GM18858 (cell line): ENCODE data around the gene AMZ1.
"Not testable (repeated sequence)": the region's sequence is repeated elsewhere in the genome, so short reads cannot be mapped to it uniquely, and the experiment has no call there.

Experiments used
- ATAC-seq: cut with Tn5 transposase; IDR thresholded peaks from one replicate; pipeline ENCODE4 v1.9.1; 2021; ENCODE audit not compliant: unreplicated experiment

Gene AMZ1

DNA sequence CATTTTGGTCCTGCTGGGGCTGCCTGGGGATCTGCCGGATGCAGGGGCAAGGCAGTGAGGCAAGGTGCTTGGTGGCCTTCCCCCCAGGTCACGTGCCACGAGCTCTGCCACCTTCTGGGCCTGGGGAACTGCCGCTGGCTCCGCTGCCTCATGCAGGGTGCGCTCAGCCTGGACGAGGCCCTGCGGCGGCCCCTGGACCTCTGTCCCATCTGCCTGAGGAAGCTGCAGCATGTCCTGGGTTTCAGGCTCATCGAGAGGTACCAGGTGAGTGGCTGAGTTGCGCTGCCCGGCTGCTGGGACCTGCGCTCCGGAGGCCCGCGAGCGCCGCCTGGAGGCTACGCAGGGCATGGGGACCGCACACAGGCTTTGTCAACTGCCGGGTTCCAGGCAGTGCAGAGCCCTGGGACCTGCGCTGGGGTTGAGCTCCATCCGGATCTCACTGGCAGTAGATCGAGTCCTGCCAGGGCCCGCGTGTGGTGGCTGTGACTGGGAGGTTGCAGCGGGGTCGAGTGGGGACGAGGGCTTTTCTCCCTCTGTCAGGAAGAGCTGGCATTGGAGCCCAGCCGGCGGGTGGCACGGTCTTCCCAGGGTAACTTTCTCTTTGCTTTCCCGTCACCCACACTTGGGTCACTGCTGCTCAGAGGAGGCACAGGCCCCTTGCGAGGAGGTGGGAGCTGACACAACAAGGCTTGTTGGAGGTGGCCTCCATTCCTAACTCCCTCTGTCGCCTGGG lies 21.7 kb downstream of the AMZ1 start:
- peak; percentile 74 for ATAC-seq

GRCh38 chr7:2710286-2710655 lies 22.3 kb downstream of the AMZ1 start:
- no peak for ATAC-seq

GRCh38 chr7:2710901-2711551 lies 23.0 kb downstream of the AMZ1 start:
- ATAC-seq = peak; percentile 32

DNA sequence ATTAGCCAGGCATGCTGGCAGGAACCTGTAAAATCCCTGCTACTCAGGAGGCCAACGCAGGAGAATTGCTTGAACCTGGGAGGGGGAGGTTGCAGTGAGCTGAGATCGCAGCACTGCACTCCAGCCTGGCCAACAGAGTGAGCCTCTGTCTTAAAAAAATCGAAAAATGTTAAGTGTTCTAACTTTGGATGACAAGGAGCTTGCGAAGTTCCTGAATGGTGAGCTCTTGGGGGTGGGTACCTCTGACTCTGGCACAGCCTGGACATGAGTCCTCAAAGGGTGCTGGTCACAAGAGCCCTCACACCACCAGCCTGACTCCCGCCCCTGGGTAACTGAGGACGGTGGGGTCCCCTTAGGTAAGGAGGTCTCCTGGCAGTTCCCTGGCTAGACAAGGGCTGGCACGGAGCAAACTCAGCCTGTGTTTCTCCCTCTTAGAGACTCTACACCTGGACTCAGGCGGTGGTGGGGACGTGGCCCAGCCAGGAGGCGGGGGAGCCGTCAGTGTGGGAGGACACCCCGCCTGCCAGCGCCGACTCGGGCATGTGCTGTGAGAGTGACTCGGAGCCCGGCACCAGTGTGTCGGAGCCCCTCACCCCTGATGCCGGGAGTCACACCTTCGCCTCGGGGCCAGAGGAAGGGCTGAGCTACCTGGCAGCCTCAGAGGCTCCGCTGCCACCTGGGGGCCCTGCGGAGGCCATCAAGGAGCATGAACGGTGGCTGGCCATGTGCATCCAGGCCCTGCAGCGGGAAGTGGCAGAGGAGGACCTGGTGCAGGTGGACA lies 24.1 kb downstream of the AMZ1 start:
- no peak for ATAC-seq

GRCh38 chr7:2713370-2713769 lies 25.4 kb downstream of the AMZ1 start:
- ATAC-seq = no peak

GRCh38 chr7:2713978-2714377 lies 26.0 kb downstream of the AMZ1 start:
- ATAC-seq = no peak

DNA sequence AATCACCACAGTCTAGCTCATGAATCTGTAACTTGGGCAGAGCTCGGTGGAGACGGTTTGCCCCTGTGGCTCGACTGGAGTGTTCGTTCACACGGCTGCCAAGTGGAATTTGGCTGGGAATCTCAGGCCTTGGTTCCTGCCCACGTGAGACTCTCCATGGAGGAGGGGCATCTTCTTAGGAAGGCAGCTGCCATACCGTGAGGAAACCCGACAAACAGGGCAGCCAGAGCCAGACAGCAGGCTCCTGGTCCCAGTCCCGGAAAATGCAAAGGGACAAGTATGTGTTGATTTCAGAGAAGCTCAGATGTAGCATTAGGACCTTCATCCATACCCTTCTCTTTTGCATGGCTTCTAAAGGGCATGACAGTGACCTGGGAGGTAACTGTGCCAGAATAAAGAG lies 26.6 kb downstream of the AMZ1 start:
- no peak for ATAC-seq

DNA sequence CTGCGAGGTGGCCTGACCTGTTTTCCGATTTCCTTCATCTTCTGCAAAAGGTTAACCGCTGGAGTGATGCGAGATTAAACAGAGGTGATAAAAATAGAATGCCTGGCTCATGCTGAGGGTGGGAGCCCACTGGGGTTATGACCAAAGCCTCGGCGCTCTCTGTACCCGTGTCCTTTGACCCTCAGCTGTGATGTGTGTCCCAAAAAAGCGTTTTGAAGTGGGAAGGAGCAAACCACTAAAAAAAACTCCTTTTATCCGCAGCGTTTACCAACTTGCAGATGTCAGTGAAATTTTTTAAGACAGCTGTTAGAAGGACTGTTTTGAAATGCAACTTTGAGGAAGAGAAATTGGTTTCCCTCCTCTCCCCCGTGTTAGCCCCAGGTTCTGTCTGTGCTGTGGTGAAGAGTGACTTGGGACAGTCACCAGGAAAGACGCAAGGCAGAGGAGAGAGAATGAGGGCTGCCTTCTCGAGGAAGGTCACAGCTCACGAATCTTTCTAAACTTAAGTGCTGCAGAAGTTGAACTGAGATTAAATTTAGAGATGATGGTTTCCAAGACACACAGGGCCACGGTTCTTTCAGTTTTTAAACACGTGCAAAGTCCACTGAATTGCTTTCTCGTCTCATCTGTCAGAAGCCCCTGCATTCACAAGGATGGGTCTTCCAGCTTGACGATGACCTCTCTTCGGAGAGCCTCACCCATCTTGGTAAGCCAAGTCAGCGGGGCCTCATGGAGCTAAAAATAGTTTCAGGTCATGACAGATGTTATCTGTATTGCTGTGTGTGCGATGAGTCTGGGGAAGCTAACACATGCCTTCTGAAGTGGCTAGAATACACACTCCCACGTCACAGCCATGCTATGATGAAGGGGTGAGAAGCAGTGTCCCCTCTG lies 27.6 kb downstream of the AMZ1 start:
- peak; percentile 30 for ATAC-seq

DNA sequence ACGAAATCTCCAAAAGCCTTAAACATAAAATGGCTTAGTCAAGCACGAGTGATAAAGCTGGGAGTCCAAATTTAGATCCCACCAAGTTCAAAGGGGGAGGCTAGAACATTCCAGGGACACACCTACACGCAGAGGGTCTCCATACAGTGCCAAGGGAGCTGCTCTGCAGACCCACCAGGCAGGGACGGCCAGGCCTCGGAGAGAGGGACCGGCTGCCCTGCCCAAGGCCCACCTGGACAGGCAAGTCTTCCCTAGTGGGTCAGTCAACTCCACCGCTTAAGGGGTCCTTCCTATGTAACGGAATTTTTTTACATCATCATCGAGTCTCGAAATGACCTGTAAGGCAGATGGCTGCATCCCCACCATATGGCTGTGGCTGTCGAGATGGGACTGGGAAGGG lies 28.5 kb downstream of the AMZ1 start:
- no peak for ATAC-seq

DNA sequence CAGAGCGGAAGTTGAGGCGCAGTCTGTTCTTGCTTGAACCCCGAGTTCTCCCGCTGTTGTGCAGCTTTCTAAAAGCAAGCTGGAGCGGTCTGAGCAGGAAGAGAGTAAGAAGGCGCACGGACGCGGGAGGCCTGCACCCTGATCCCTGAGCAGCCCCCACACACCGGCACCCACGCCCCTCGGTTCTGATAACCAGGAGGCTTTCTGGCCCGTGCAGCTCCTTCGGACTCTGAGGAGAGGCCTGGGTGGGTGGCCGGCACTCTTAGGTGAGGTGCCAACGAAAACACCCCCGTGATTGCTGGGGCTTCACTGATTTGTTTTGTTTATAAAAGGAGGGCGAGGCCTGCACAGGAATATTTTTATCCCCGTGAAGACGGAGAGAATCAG lies 28.9 kb downstream of the AMZ1 start:
- ATAC-seq = no peak

DNA sequence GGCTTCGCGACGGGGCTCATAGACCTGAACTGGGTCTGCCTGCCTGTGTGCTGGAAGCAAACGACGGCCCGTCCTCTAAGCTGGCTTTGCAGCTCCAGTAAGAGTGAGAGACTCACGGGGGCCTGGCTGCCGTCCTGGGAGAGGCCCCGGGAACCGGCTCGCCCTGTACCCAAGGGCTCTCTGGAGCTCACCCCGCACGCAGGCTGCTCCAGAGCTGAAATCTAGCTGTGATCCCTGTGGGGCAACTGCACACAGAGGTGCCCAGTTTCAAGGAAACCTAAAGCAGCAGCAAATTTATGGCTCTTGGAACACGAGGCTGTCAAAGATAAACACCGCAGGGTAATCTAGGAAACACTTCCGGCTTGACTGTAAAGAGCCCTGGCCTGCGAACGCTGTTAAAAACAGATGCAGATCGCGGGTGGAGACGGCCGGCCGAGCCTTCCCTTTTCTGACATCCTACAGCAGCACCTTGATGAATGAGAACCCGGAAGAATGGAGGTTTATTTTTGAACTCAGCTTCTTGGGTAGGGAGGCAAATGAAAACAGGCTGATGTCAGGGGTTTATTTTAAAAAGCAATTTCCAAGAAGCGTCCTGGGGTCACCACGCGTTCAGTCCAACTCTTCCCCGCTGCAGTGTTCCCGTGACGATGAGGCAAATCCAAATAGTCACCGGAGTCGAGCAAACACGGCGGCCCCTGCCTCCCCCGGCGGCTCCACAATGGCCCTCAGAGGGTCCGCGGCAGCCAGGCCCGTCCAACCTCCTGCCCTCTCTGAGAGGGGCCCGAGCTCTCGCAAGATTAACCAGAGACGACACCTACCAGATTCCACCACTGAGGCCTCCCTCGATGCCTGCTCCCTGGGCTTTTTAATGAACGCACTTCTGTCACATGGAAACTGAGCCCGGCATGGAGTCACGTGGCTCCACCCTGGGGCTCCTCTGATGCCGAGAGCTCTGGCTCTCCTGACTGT lies 29.6 kb downstream of the AMZ1 start:
- ATAC-seq = no peak

- ATAC-seq = no peak
Measured at GRCh38 chr7:2718296-2718965, 30.4 kb downstream of the AMZ1 start.

DNA sequence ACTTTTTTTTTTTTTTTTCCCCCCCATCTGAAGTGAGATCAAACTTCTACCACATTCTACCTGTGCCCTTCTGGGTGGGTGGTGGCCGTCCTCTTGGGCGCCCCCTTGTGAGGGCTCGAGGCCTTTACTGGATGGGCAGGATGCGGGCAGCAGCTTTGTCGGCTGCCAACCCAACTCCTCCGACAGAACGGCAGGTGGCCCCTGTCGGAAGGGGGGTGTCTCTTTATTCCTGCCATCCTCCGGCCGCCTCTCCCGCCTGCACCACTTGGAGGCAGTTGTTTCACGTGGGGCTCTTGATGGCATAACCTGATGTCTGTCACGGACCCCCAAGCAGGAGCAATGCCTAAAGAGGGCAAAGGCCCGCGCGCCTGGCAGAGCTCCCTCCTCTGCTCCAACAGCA lies 31.0 kb downstream of the AMZ1 start:
- ATAC-seq = no peak

DNA sequence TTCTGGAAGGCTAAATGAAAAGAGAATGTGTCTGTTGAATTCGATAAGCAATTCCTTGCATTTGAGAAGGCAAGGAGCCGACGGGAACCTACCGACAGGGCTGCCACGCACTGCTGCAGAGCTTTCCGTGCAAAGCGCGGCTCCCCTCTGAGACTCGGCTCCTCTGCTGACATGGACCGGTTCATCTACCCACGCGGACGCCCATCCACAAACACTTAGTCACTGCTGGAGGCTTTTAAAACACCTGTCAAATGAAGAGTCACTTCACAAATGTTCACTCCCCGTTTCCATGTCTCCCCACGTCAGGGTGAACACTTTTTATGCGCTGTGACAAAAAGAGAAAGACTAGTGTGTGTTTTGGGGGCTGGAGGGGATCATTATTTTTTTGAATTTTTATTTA lies 32.0 kb downstream of the AMZ1 start:
- ATAC-seq = no peak

GRCh38 chr7:2721842-2722241 lies 33.8 kb downstream of the AMZ1 start:
- ATAC-seq = no peak

- no peak for ATAC-seq
Measured at GRCh38 chr7:2722591-2722990, 34.6 kb downstream of the AMZ1 start.

GRCh38 chr7:2723138-2723850 lies 35.3 kb downstream of the AMZ1 start:
- ATAC-seq = no peak

DNA sequence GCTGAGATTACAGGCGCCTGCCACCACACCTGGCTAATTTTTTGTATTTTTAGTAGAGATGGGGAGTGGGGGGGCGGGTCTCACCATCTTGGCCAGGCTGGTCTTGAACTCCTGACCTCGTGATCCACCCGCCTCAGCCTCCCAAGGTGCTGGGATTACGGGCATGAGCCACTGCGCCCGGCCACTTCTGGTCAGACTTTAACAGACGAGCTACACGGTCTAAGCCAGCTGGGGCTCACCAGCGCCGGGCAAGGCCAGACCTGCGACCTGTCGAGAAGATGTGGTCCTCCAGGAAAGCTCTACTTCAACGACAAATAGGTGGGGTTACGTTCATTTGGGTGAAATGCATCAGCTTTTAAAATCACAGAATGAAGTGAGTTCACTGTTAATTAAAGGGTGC lies 36.0 kb downstream of the AMZ1 start:
- not testable (repeated sequence) for ATAC-seq
